ENCODE results near the gene CHAF1A.

GRCh38 chr19:4390567-4391305 lies 11.7 kb upstream of the CHAF1A start:
- TF ChIP-seq CTCF (IDR thresholded peaks at IDR 0.05; ENCODE audit: borderline replicate concordance, extremely low read depth, low read length, poor library complexity, severe bottlenecking) (no peak), EZH2 (IDR thresholded peaks at IDR 0.05; ENCODE audit: borderline replicate concordance, low read depth, low read length, severe bottlenecking) (no peak)
